HepG2 (cell line): ENCODE results near the gene IGFN1. TPM values are rescaled to one million over a fixed set of nuclear protein-coding genes. Genes with fewer than 3 reads are reported as not detected.
A peak's percentile ranks its signal among the peaks of the same experiment; 100 is the strongest.

Source experiments
- ADNP ChIP-seq: sonication (generic); formaldehyde crosslinking; IDR thresholded peaks from 2 replicates; pipeline ENCODE4 v1.4.0; 2020; ENCODE audit warnings: missing genetic modification reagents
- KDM5B ChIP-seq: sonication (generic); formaldehyde crosslinking; IDR thresholded peaks from 2 replicates; pipeline ENCODE4 v1.4.0; 2020; ENCODE audit warnings: missing genetic modification reagents, mild to moderate bottlenecking, borderline replicate concordance
- MYC ChIP-seq: sonication (generic); formaldehyde crosslinking; IDR thresholded peaks from 2 replicates; pipeline ENCODE4 v1.9.0; 2021; ENCODE audit warnings: missing genetic modification reagents, borderline replicate concordance
- NFKB2 ChIP-seq: sonication (generic); formaldehyde crosslinking; IDR thresholded peaks from 2 replicates; pipeline ENCODE4 v1.4.0; 2020; ENCODE audit warnings: missing genetic modification reagents, borderline replicate concordance
- POLR2A ChIP-seq, 2 experiments: IDR thresholded peaks; 2 replicates each; pipeline ENCODE4 v1.6.1; 2011; ENCODE audit warnings: low read depth in 2 of 2, low read length in 2 of 2, mild to moderate bottlenecking in 1 of 2, moderate library complexity in 1 of 2; ENCODE audit not compliant: insufficient read depth in 1 of 2
- RCOR2 ChIP-seq: IDR thresholded peaks from 2 replicates; pipeline ENCODE4 v1.6.1; 2016; ENCODE audit warnings: missing biosample characterization, missing genetic modification reagents
- RERE ChIP-seq: IDR thresholded peaks from 2 replicates; pipeline ENCODE4 v1.6.1; 2016; ENCODE audit warnings: low read depth, missing genetic modification reagents, missing compliant biosample characterization
- RFXAP ChIP-seq: sonication (generic); formaldehyde crosslinking; IDR thresholded peaks from 2 replicates; pipeline ENCODE4 v1.4.0; 2020; ENCODE audit warnings: missing genetic modification reagents, borderline replicate concordance
- SAP130 ChIP-seq: IDR thresholded peaks from 2 replicates; pipeline ENCODE4 v1.6.1; 2016; ENCODE audit warnings: low read depth
- THAP8 ChIP-seq: sonication (generic); formaldehyde crosslinking; IDR thresholded peaks from 2 replicates; pipeline ENCODE4 v1.5.1; 2020; ENCODE audit warnings: missing genetic modification reagents, mild to moderate bottlenecking, borderline replicate concordance
- ZBTB21 ChIP-seq: sonication (generic); formaldehyde crosslinking; IDR thresholded peaks from 2 replicates; pipeline ENCODE4 v1.4.0; 2020; ENCODE audit warnings: missing genetic modification reagents
- ZNF17 ChIP-seq: sonication (generic); formaldehyde crosslinking; IDR thresholded peaks from 2 replicates; pipeline ENCODE4 v1.5.0; 2020; ENCODE audit warnings: mild to moderate bottlenecking, missing genetic modification reagents
- ZNF205 ChIP-seq: IDR thresholded peaks from 2 replicates; pipeline ENCODE4 v1.6.1; 2018; ENCODE audit warnings: missing biosample characterization, missing genetic modification reagents
- ZNF326 ChIP-seq: sonication (generic); formaldehyde crosslinking; IDR thresholded peaks from 2 replicates; pipeline ENCODE4 v1.4.0; 2020; ENCODE audit warnings: missing genetic modification reagents, borderline replicate concordance
- ZNF362 ChIP-seq: sonication (generic); formaldehyde crosslinking; IDR thresholded peaks from 2 replicates; pipeline ENCODE4 v1.4.0; 2020; ENCODE audit warnings: missing genetic modification reagents, mild to moderate bottlenecking, borderline replicate concordance
- ZNF430 ChIP-seq: sonication (generic); formaldehyde crosslinking; IDR thresholded peaks from 2 replicates; pipeline ENCODE4 v1.9.0; 2021; ENCODE audit warnings: mild to moderate bottlenecking, missing genetic modification reagents
- polyA plus RNA-seq, 8 experiments: library from polyadenylated mRNA; depleted of rRNA in 3 of 8; stranded (reverse) in 7 of 8; unstranded in 1 of 8; fragments of >200 nt; fragmentation: Illumina TruSeq in 4 of 8; extraction: Trizol in 4 of 8; gene quantifications; 2 replicates each; pipeline versions ENCODE4 v1.2.1 to v1.2.3, GENCODE V29; 2011 to 2016; ENCODE audit warnings: low read depth in 4 of 8, missing spikeins in 1 of 8, mixed read lengths in 1 of 8; ENCODE audit not compliant: insufficient read depth in 1 of 8
- total RNA-seq, 5 experiments: library from RNA; depleted of rRNA; stranded (reverse); fragments of >200 nt; fragmentation: Illumina TruSeq; extraction: Trizol; gene quantifications; 2 replicates each; pipeline ENCODE4 v1.2.3, GENCODE V29; 2016; ENCODE audit warnings: low read depth in 1 of 5
- TF ChIP-seq, protein P1 (sequence below): sonication (generic); formaldehyde crosslinking; conservative IDR thresholded peaks from 2 replicates; pipeline ENCODE4 v1.4.0; 2020; ENCODE audit warnings: missing genetic modification reagents
- TF ChIP-seq, protein P2 (sequence below): sonication (generic); formaldehyde crosslinking; IDR thresholded peaks from 2 replicates; pipeline ENCODE4 v1.4.0; 2020; ENCODE audit warnings: mild to moderate bottlenecking, missing genetic modification reagents

The IGFN1 gene
- total and polyA plus RNA-seq, 2 of the 13 experiments (the other 11 are each of a cell fraction or from before 2014, with no cell fraction given) = 0.04 to 0.05 TPM

- TF ChIP-seq SAP130 (CRISPR knock-in tag) = 0 out of 2 replicates have a peak, but pooled peaks have one; percentile 5
- peak; percentile 15; the same call in 1 of the 2 replicates for TF ChIP-seq MYC (CRISPR knock-in tag)
- no peak for TF ChIP-seq ZNF205 (CRISPR knock-in tag)
- peak; percentile 38; the same call in 1 of the 2 replicates for TF ChIP-seq NFKB2 (CRISPR knock-in tag)
- peak; percentile 70; the same call in 1 of the 2 replicates for TF ChIP-seq KDM5B (CRISPR knock-in tag)
- no peak; the same call in 1 of the 2 replicates for TF ChIP-seq RFXAP (CRISPR knock-in tag)
- TF ChIP-seq, protein P1, sequence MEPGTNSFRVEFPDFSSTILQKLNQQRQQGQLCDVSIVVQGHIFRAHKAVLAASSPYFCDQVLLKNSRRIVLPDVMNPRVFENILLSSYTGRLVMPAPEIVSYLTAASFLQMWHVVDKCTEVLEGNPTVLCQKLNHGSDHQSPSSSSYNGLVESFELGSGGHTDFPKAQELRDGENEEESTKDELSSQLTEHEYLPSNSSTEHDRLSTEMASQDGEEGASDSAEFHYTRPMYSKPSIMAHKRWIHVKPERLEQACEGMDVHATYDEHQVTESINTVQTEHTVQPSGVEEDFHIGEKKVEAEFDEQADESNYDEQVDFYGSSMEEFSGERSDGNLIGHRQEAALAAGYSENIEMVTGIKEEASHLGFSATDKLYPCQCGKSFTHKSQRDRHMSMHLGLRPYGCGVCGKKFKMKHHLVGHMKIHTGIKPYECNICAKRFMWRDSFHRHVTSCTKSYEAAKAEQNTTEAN = no peak
- TF ChIP-seq ZBTB21 (CRISPR knock-in tag) = peak; percentile 64; the same call in 1 of the 2 replicates
- TF ChIP-seq ZNF362 (CRISPR knock-in tag) = no peak
- no peak for TF ChIP-seq RERE (CRISPR knock-in tag)
- TF ChIP-seq RCOR2 = peak; percentile 70; the same call in 1 of the 2 replicates
- TF ChIP-seq, protein P2, sequence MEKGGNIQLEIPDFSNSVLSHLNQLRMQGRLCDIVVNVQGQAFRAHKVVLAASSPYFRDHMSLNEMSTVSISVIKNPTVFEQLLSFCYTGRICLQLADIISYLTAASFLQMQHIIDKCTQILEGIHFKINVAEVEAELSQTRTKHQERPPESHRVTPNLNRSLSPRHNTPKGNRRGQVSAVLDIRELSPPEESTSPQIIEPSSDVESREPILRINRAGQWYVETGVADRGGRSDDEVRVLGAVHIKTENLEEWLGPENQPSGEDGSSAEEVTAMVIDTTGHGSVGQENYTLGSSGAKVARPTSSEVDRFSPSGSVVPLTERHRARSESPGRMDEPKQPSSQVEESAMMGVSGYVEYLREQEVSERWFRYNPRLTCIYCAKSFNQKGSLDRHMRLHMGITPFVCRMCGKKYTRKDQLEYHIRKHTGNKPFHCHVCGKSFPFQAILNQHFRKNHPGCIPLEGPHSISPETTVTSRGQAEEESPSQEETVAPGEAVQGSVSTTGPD (CRISPR knock-in tag) = no peak
- no peak for TF ChIP-seq ZNF17 (CRISPR knock-in tag)
- peak in 1 of 2 experiments; percentile 26; a peak in 1 of 4 replicates for TF ChIP-seq POLR2A (IDR thresholded peaks at IDR 0.05; ENCODE audit: insufficient read depth in 1 of 2, low read depth in 2 of 2, low read length in 2 of 2)
- TF ChIP-seq THAP8 (CRISPR knock-in tag) = peak; percentile 82; the same call in 1 of the 2 replicates
- 0 out of 2 replicates have a peak, but pooled peaks have one; percentile 60 for TF ChIP-seq ZNF430 (CRISPR knock-in tag)
- peak; percentile 70; the same call in 1 of the 2 replicates for TF ChIP-seq ADNP
- no peak for TF ChIP-seq ZNF326
Measured at GRCh38 chr1:201171063-201172036, 19.3 kb upstream of the IGFN1 start (continued).
